IMR-90 (cell line): ENCODE data around the gene ERVFRD-1. TPM values are rescaled to one million over a fixed set of nuclear protein-coding genes. Genes with fewer than 3 reads are reported as not detected.

ENCODE experiments used
- ATAC-seq: fragments of 200-7000 bp; cut with Tn5 transposase; 2 replicates; pipeline ENCODE4 v1.9.1; 2020; ENCODE audit warnings: low read depth, mild to moderate bottlenecking, moderate library complexity
- BruUV-seq: library from RNA; stranded (reverse); fragments of 400-500 nt; replicated peaks from 2 replicates; lab custom pipeline; 2021; lab: Mats Ljungman, UMichigan
- CTCF ChIA-PET: fragments of 300-600 bp; formaldehyde crosslinking; extraction: SDS; loops from one replicate; lab custom pipeline; 2021; ENCODE audit warnings: antibody characterized with exemption; lab: Yijun Ruan, JAX
- POLR2A ChIA-PET: fragments of 300-600 bp; sonication (Branson Sonifier 250); formaldehyde crosslinking; loops from one replicate; lab custom pipeline; 2022; ENCODE audit warnings: antibody characterized with exemption; ENCODE audit not compliant: unreplicated experiment; lab: Charles Lee
- DNase-seq: peaks from one replicate; pipeline ENCODE4 v3.0.0; 2013
- H2AFZ ChIP-seq: replicated peaks from 2 replicates; pipeline ENCODE3; 2013; ENCODE audit warnings: low read length, mild to moderate bottlenecking; ENCODE audit not compliant: poor library complexity
- H2AK5ac ChIP-seq: 2 replicates; pipeline ENCODE4 v1.6.1; 2013; ENCODE audit warnings: low read depth, low read length, inconsistent platforms
- H2AK9ac ChIP-seq: replicated peaks from 2 replicates; pipeline ENCODE3; 2013; ENCODE audit warnings: mild to moderate bottlenecking, low read depth, low read length, moderate library complexity; ENCODE audit not compliant: poor library complexity
- H2BK120ac ChIP-seq: 2 replicates; pipeline ENCODE4 v1.6.1; 2013; ENCODE audit warnings: low read depth, low read length, inconsistent platforms
- H2BK15ac ChIP-seq: 3 replicates; pipeline ENCODE4 v1.6.1; 2013; ENCODE audit warnings: low read depth, low read length, inconsistent platforms
- H2BK20ac ChIP-seq: 2 replicates; pipeline ENCODE4 v1.6.1; 2013; ENCODE audit warnings: low read depth, mild to moderate bottlenecking, inconsistent platforms, low read length, moderate library complexity
- H2BK5ac ChIP-seq: 2 replicates; pipeline ENCODE4 v1.6.1; 2013; ENCODE audit warnings: mild to moderate bottlenecking, low read depth, low read length, inconsistent platforms; ENCODE audit not compliant: poor library complexity, severe bottlenecking
- H3K14ac ChIP-seq: replicated peaks from 2 replicates; pipeline ENCODE4 v1.6.1; 2013; ENCODE audit warnings: low read depth, low read length, inconsistent platforms
- H3K18ac ChIP-seq: 2 replicates; pipeline ENCODE4 v1.6.1; 2013; ENCODE audit warnings: low read depth, low read length, control low read depth
- H3K23ac ChIP-seq: 2 replicates; pipeline ENCODE4 v1.6.1; 2013; ENCODE audit warnings: low read depth, low read length, inconsistent platforms
- H3K27ac ChIP-seq: 2 replicates; pipeline ENCODE4 v1.5.1; 2013; ENCODE audit warnings: mild to moderate bottlenecking, control low read depth, low read length; ENCODE audit not compliant: insufficient read depth
- H3K27me3 ChIP-seq: 2 replicates; pipeline ENCODE4 v1.6.1; 2013; ENCODE audit warnings: low read length; ENCODE audit not compliant: control insufficient read depth, insufficient read depth
- H3K36me3 ChIP-seq: 2 replicates; pipeline ENCODE4 v1.6.1; 2013; ENCODE audit warnings: low read length, mixed read lengths; ENCODE audit not compliant: control insufficient read depth, insufficient read depth
- H3K4ac ChIP-seq: 2 replicates; pipeline ENCODE4 v1.6.1; 2013; ENCODE audit warnings: low read depth, low read length, inconsistent platforms
- H3K4me1 ChIP-seq: 2 replicates; pipeline ENCODE4 v1.6.1; 2013; ENCODE audit warnings: low read length, mixed read lengths; ENCODE audit not compliant: control insufficient read depth, insufficient read depth
- H3K4me2 ChIP-seq: 2 replicates; pipeline ENCODE4 v1.6.1; 2013; ENCODE audit warnings: low read depth, mild to moderate bottlenecking, control low read depth, low read length, moderate library complexity
- H3K4me3 ChIP-seq: 2 replicates; pipeline ENCODE4 v1.5.1; 2013; ENCODE audit warnings: low read depth, mild to moderate bottlenecking, control low read depth, low read length, moderate library complexity; ENCODE audit not compliant: insufficient read depth
- H3K56ac ChIP-seq: 2 replicates; pipeline ENCODE4 v1.6.1; 2013; ENCODE audit warnings: low read length, inconsistent platforms; ENCODE audit not compliant: insufficient read depth; ENCODE audit errors: extremely low read depth
- H3K79me1 ChIP-seq, 2 experiments: 2 replicates each; pipeline ENCODE4 v1.6.1; 2013; ENCODE audit warnings: low read length in 2 of 2, inconsistent platforms in 1 of 2, low read depth in 1 of 2
- H3K9ac ChIP-seq: 2 replicates; pipeline ENCODE4 v1.6.1; 2013; ENCODE audit warnings: low read depth, low read length, control low read depth
- H3K9me1 ChIP-seq: 2 replicates; pipeline ENCODE4 v1.6.1; 2013; ENCODE audit warnings: low read length, inconsistent platforms; ENCODE audit not compliant: insufficient read depth
- H3K9me3 ChIP-seq: 2 replicates; pipeline ENCODE4 v1.6.1; 2013; ENCODE audit warnings: low read length; ENCODE audit not compliant: control insufficient read depth, insufficient read depth
- H4K20me1 ChIP-seq: 2 replicates; pipeline ENCODE4 v1.6.1; 2013; ENCODE audit warnings: low read length, inconsistent platforms; ENCODE audit not compliant: insufficient read depth
- H4K5ac ChIP-seq: 2 replicates; pipeline ENCODE4 v1.6.1; 2013; ENCODE audit warnings: mild to moderate bottlenecking, low read depth, low read length, control low read depth
- H4K8ac ChIP-seq, 2 experiments: 2 replicates each; pipeline ENCODE4 v1.6.1; 2013; ENCODE audit warnings: low read depth in 2 of 2, low read length in 2 of 2, control low read depth in 1 of 2, inconsistent platforms in 1 of 2
- H4K91ac ChIP-seq: 2 replicates; pipeline ENCODE4 v1.6.1; 2013; ENCODE audit warnings: low read depth, low read length, inconsistent platforms; ENCODE audit not compliant: insufficient read depth
- CEBPB ChIP-seq: IDR thresholded peaks from 2 replicates; pipeline ENCODE4 v1.6.1; 2012; ENCODE audit warnings: low read depth, low read length, improper control_type of control experiment
- CHD1 ChIP-seq: IDR thresholded peaks from 2 replicates; pipeline ENCODE4 v1.6.1; 2012; ENCODE audit warnings: low read depth, low read length, improper control_type of control experiment
- FOS ChIP-seq: fragments of 150-350 bp; IDR thresholded peaks from 2 replicates; pipeline ENCODE4 v1.6.1; 2016; ENCODE audit warnings: low read depth, low read length
- MAFK ChIP-seq: IDR thresholded peaks from 2 replicates; pipeline ENCODE4 v1.6.1; 2012; ENCODE audit warnings: low read depth, low read length, improper control_type of control experiment
- MAZ ChIP-seq: IDR thresholded peaks from 2 replicates; pipeline ENCODE4 v1.6.1; 2012; ENCODE audit warnings: low read depth, mild to moderate bottlenecking, low read length, improper control_type of control experiment, moderate library complexity, borderline replicate concordance
- NFE2L2 ChIP-seq: fragments of 150-350 bp; IDR thresholded peaks from 2 replicates; pipeline ENCODE4 v1.6.1; 2016; ENCODE audit warnings: low read depth, mild to moderate bottlenecking, low read length
- POLR2A ChIP-seq: IDR thresholded peaks from 2 replicates; pipeline ENCODE4 v1.6.1; 2012; ENCODE audit warnings: mild to moderate bottlenecking, low read depth, low read length
- RAD21 ChIP-seq: IDR thresholded peaks from 2 replicates; pipeline ENCODE4 v1.6.1; 2012; ENCODE audit warnings: low read length, improper control_type of control experiment
- RCOR1 ChIP-seq: IDR thresholded peaks from 2 replicates; pipeline ENCODE4 v1.6.1; 2012; ENCODE audit warnings: mild to moderate bottlenecking, low read length, improper control_type of control experiment; ENCODE audit not compliant: insufficient replicate concordance
- RFX5 ChIP-seq: IDR thresholded peaks from 2 replicates; pipeline ENCODE4 v1.8.0; 2012; ENCODE audit warnings: low read depth, mild to moderate bottlenecking, low read length, moderate library complexity
- USF2 ChIP-seq: fragments of 150-350 bp; IDR thresholded peaks from 2 replicates; pipeline ENCODE4 v1.6.1; 2017; ENCODE audit warnings: mild to moderate bottlenecking, antibody characterized with exemption, low read length, low read depth
- WGBS, 2 experiments: methylation state at CpG; one replicate each; pipeline versions ENCODE4 v1.1.5 to v1.1.7; 2013; ENCODE audit warnings: missing lambda C conversion rate in 2 of 2; ENCODE audit not compliant: insufficient read length in 1 of 2; ENCODE audit errors: extremely low coverage in 2 of 2; 5-methylcytosine and 5-hydroxymethylcytosine counted together
- dilution Hi-C: fragments of 300-500 bp; cut with HindIII; formaldehyde crosslinking; loops from one replicate; pipeline ENCODE4 v1.14.3; 2018; ENCODE audit warnings: low sequenced_read_pairs; ENCODE audit not compliant: unreplicated experiment
- in situ Hi-C: fragments of 300-500 bp; cut with MboI; formaldehyde crosslinking; loops from 3 replicates; pipeline ENCODE4 v1.14.3; 2019; ENCODE audit warnings: low sequenced_read_pairs, inconsistent platforms, mixed read lengths
- intact Hi-C: fragments of 100-400 bp; cut with micrococcal nuclease; formaldehyde crosslinking; loops from 2 replicates; pipeline ENCODE4 v1.10.0; 2022
- polyA plus RNA-seq, 3 experiments: library from polyadenylated mRNA; depleted of rRNA; stranded (reverse); fragments of >200 nt; gene quantifications; 2 replicates each; pipeline ENCODE4 v1.2.3, GENCODE V29; 2012; ENCODE audit warnings: low replicate concordance in 1 of 3
- total RNA-seq: library from RNA; depleted of rRNA; stranded (reverse); fragments of >200 nt; gene quantifications from 2 replicates; pipeline ENCODE4 v1.2.3, GENCODE V29; 2012
- TF ChIP-seq, protein P1 (sequence below): conservative IDR thresholded peaks from 2 replicates; pipeline ENCODE4 v1.5.1; 2012; ENCODE audit warnings: mild to moderate bottlenecking, low read depth, low read length, improper control_type of control experiment
- TF ChIP-seq, protein P2 (sequence below): fragments of 150-350 bp; IDR thresholded peaks from 2 replicates; pipeline ENCODE4 v1.6.1; 2016; ENCODE audit warnings: low read depth, mild to moderate bottlenecking, low read length, moderate library complexity, borderline replicate concordance

The ERVFRD-1 gene
- total and polyA plus RNA-seq, 2 of the 4 experiments (the other 2 are of a cell fraction), result not detected

DNA sequence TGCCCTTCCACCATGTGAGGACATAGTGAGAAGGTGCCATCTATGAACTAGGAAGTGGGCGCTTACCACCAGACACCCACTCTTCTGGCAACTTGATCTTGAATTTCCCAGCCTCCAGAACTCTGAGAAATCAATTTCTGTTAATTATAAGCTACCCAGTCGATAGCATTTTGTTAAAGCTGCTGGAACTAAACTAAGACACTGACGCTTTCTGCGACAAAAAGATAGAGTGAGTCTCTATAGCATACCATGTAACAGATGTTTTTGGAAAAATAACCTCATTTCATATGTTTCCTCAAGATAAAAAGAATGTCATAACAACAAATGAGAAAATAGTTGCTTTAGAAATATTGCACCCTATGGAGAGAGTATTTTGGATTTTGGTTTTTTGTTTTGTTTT is 33.3 kb downstream of the ERVFRD-1 start:
- no peaks in the 10 kb centered on the region for H3K9me3 ChIP-seq
- H4K8ac ChIP-seq, result no peak overlapping the region
- no peaks in the 10 kb centered on the region for H3K79me1 ChIP-seq
- no peaks in the 10 kb centered on the region for H3K4me1 ChIP-seq
- H3K4me2 ChIP-seq, result no peak overlapping the region
- H3K14ac ChIP-seq, result no peak overlapping the region
- H3K23ac ChIP-seq, result no peak overlapping the region
- H3K27ac ChIP-seq, result no peak overlapping the region
- CTCF ChIA-PET, result no interaction called here
- H3K36me3 ChIP-seq, result no peaks in the 10 kb centered on the region
- no peak overlapping the region for H4K91ac ChIP-seq
- no peak overlapping the region for H2AFZ ChIP-seq
- H2BK5ac ChIP-seq, result no peak overlapping the region
- no peak overlapping the region for H2BK120ac ChIP-seq
- no peak overlapping the region for H3K4ac ChIP-seq
- POLR2A ChIA-PET, result no interaction called here
- no peak overlapping the region for H3K18ac ChIP-seq
- H3K56ac ChIP-seq, result no peak overlapping the region
- TF ChIP-seq USF2 (no peak), CHD1 (no peak), MAZ (no peak), RFX5 (no peak), NFE2L2 (no peak), CEBPB (no peak), FOS (no peak), RCOR1 (no peak), MAFK (no peak), POLR2A (no peak), RAD21 (no peak)
- TF ChIP-seq, protein P1, sequence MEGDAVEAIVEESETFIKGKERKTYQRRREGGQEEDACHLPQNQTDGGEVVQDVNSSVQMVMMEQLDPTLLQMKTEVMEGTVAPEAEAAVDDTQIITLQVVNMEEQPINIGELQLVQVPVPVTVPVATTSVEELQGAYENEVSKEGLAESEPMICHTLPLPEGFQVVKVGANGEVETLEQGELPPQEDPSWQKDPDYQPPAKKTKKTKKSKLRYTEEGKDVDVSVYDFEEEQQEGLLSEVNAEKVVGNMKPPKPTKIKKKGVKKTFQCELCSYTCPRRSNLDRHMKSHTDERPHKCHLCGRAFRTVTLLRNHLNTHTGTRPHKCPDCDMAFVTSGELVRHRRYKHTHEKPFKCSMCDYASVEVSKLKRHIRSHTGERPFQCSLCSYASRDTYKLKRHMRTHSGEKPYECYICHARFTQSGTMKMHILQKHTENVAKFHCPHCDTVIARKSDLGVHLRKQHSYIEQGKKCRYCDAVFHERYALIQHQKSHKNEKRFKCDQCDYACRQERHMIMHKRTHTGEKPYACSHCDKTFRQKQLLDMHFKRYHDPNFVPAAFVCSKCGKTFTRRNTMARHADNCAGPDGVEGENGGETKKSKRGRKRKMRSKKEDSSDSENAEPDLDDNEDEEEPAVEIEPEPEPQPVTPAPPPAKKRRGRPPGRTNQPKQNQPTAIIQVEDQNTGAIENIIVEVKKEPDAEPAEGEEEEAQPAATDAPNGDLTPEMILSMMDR, result no peak
- TF ChIP-seq, protein P2, sequence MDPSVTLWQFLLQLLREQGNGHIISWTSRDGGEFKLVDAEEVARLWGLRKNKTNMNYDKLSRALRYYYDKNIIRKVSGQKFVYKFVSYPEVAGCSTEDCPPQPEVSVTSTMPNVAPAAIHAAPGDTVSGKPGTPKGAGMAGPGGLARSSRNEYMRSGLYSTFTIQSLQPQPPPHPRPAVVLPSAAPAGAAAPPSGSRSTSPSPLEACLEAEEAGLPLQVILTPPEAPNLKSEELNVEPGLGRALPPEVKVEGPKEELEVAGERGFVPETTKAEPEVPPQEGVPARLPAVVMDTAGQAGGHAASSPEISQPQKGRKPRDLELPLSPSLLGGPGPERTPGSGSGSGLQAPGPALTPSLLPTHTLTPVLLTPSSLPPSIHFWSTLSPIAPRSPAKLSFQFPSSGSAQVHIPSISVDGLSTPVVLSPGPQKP, result no peak
- BruUV-seq, result no TSS peak
- no peaks in the 10 kb centered on the region for H4K20me1 ChIP-seq
- H3K4me3 ChIP-seq, result no peak overlapping the region
- H4K5ac ChIP-seq, result no peak overlapping the region
- H2AK9ac ChIP-seq, result no peak overlapping the region
- no peak overlapping the region for H3K9ac ChIP-seq
- H2AK5ac ChIP-seq, result no peak overlapping the region
- H3K27me3 ChIP-seq, result no peaks in the 10 kb centered on the region
- dilution Hi-C loops, result no loop called here
- in situ Hi-C loops, result no loop called here
- WGBS, 2 experiments, result no CpG with 5 or more reads among the region's 4 CpGs
- no peak overlapping the region for H2BK15ac ChIP-seq
- intact Hi-C loops, result no loop called here
- DNase-seq (no peak), ATAC-seq (no peak)
- H3K9me1 ChIP-seq, result no peaks in the 10 kb centered on the region
- H2BK20ac ChIP-seq, result no peak overlapping the region
